ENCODE data around the gene ULK3.
A peak's percentile ranks its signal among the peaks of the same experiment; 100 is the strongest.

Gene ULK3

GRCh38 chr15:74799255-74799855 lies 43.6 kb downstream of the ULK3 start:
- no peak for DNase-seq (ENCODE audit: low read depth)

GRCh38 chr15:74798388-74799254 lies 44.3 kb downstream of the ULK3 start:
- no peak for DNase-seq (ENCODE audit: low read depth)

DNA sequence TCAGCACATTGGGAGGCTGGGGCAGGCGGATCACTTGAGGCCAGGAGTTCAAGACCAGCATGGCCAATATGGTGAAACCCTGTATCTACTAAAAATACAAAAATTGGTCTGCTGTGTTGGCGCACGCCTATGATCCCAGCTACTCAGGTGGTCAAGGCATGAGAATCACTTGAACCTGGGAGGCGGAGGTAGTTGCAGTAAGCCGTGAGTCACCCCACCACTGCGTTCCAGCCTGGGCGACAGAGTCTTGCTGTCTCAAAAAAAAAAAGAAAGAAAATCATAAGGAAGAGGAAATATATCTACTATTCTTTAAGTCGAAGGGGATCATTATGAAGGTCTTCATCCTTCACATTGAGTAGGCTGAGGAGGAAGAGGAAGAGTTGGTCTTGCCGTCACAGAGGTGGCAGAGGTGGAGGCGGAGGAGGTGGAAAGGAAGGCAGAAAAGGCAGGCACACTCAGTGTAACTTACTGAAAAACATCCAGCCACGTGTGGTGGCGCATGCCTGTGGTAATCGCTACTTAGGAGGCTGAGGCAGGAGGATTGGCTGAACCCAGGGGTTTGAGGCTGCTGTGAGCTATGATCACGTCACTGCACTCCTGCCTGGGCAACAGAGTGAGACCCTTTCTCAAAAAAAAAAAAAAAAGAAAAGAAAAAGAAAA lies 46.9 kb downstream of the ULK3 start:
- DNase-seq (ENCODE audit: low read depth) = no peak

- no peak for DNase-seq (ENCODE audit: low read depth)
Observed at GRCh38 chr15:74794970-74795349, 48.0 kb downstream of the ULK3 start.

DNA sequence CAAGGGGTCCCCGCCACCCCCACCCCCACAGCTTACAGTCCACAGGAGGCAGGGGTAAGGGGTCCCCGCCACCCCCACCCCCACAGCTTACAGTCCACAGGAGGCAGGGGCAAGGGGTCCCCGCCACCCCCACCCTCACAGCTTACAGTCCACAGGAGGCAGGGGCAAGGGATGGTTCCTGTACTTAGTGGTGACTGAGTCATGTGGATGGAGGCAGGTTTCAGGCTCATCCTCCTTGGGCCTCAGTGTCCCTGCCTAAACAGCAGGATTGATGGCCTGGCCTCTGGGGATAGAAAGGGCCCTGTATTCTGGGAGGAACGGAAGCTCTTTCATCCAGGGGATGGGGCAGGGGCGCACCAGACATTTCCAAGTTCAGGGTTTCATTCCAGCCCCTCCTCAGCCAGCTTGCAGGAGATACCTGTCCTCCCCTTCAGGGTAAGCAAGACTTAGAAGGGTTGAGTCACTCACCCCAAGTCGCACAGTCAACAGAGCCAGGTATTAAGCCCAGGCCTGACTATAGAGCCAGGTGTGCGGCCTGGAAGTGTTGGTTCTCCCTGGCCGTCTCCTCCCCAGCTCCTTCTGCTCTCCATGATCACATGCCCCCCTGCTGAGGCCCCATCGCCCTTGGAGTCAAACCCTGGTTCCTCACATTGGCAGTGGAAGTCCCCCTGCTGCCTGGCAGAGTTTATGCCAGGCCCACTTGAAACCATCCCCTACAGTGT lies 48.5 kb downstream of the ULK3 start:
- no peak for DNase-seq (ENCODE audit: low read depth)

DNA sequence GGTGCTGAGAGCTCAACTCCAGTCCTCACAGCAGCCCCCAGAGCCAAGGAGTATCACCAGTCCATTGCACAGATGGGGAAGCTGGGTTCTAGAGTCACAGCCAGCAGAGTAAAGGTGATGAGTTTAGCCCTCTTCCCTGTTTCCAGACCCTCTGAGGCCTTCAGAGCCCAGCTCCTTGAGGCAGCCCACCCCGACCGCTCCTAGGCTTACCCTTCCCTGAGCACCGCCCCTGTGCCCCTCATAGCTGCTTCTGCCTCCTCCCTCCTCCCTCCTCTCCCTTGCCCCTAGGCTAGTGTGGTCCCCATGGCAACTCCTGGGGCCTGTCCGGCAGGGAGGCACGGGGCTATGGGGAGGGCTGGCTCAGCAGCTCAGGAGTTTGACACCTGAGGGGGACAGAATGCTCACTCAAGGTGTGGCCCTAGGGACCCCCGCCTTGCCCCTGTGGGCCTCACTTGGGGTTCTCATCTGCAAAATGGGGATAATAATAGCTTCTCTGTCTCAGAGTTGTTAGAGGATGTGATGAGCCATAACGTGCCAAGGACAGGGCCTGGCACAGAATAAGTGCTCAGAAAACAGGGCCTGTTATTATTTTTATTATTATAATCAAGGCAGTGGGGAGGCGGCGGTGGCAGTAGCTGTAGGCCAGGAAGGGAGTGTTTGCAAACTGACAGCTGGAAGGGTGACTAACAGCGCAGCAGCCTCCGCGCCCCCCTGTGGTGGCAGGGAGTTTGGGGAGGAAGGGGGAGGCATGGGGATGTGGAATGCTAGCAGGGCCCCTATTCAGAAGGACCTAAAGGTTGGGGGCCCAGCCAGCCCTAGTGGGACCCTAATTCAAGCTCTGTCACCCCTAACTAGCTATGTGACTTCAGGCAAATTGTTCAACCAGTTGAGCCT lies 49.6 kb downstream of the ULK3 start:
- no peak for DNase-seq (ENCODE audit: low read depth)

GRCh38 chr15:74792227-74793016 lies 50.5 kb downstream of the ULK3 start:
- DNase-seq (ENCODE audit: low read depth) = no peak

- DNase-seq (ENCODE audit: low read depth) = no peak
Observed at GRCh38 chr15:74791667-74792066, 51.3 kb downstream of the ULK3 start.

- no peak for DNase-seq (ENCODE audit: low read depth)
Observed at GRCh38 chr15:74791007-74791406, 51.9 kb downstream of the ULK3 start.

GRCh38 chr15:74790080-74790916 lies 52.7 kb downstream of the ULK3 start:
- DNase-seq (ENCODE audit: low read depth) = no peak

GRCh38 chr15:74789741-74790079 lies 53.2 kb downstream of the ULK3 start:
- no peak for DNase-seq (ENCODE audit: low read depth)

DNA sequence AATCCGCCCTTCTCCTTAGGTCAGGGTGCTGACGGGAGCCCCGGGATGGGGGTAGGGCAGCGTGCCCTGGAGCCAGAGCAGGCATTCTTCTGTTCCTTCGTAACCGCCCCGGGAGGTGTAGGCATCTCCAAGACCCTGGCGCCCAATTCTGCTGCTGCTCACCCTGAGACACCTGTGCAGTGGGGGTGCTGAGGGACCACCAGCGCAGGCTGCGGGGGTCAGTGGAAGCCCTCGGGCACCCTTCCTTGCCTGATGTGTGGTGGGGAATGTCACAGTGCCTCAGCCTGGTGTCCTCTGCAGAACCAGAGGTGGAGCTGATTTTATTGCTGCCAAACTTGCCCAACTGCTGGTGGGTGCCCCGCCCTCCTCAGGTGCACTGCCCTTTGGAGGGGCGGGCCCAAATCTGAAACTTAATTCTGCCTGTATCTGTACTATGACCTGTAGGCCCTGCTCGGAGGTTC lies 53.8 kb downstream of the ULK3 start:
- DNase-seq (ENCODE audit: low read depth) = no peak

DNA sequence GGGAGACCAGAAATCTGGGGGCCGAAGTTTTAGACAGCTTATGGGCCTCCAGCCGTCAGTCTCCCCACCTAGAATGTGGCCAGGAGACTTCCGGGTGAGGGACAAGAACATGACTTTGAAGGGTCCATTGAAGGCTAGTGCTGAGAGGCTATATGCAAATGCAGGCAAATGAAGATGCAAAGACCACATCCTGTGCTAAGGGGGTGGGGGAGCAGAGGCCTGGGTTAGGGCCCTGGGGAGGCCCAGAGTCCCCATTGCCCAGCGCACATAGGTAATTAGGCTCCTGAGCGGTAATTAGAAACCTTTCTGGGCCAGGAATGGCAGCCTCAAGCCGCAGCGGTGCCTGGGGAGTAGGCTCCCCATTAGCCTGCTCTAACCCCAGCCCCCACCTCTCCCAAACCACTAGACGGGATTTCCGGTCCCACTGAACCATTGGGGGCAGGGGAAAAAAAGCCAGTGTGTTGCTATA lies 54.2 kb downstream of the ULK3 start:
- DNase-seq (ENCODE audit: low read depth) = no peak

DNA sequence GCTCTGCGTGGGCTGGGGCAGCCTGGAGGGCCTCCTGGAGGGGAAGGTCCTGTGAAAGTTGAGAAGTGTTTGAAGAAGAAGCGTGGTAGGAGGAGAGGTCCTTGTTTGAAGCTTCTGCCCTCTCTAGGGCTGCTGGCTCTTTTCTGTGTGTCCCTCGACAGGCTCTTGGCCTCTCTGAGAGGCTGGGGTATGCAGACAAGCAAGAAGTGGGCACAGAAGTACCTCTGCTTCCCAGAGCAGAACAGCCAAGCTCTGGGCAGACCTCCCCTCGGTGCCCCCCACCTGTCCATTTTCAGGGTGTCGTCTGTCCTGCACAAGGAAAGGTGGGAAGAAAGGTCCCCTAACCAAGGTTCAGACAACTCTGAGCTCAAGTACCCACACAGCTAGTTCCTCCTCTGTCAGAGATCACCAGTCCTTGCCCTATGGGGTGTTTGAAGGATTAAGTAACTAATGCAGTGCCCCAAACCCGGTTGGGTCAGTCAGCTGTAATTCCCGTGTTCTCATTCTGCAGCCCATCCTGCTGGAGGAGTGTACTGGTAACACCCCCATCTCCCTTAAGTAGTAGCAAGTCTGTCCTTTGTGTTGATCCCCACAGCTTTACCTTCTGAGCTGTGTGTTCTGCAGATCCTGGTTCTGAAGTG lies 54.8 kb downstream of the ULK3 start:
- no peak for DNase-seq (ENCODE audit: low read depth)

DNA sequence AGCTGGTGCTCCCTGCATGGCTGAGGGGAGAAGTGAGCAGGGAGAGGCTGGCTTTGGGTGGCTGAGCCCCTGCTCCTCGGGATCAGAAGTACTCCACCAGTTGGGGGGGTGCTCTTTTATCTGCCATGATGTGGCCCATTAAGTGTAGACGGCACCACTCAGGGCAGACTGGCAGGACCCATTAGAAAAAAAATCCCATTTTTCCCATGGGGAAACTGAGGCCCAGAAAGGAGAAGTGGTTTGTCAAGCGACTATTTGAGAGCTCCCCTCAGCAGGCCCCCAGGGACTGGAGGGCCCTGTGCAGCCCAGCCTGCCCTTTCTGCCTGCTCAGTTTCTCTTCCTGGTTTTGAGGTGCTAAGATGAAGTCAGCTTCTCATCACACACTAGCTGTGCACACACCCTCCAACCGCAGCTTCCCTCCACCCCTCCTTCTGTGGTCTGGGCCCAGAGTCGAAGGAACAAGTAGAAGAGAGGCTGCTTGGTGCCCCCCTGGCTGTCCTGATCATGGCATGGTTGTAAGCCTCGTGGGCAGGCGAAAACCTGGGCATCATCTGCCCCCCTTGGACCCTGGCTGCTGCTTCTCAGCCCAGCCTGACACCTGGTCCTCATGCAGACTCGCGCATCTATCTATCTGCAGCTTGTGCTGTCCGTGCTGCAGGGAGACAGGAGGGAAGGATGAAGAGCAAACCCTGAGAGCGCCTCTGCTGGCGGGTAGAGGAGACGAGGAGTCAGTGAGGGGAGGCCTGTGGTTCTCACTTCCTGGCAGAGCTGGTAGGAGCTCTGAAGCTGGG lies 55.5 kb downstream of the ULK3 start:
- DNase-seq (ENCODE audit: low read depth) = peak; percentile 64

DNA sequence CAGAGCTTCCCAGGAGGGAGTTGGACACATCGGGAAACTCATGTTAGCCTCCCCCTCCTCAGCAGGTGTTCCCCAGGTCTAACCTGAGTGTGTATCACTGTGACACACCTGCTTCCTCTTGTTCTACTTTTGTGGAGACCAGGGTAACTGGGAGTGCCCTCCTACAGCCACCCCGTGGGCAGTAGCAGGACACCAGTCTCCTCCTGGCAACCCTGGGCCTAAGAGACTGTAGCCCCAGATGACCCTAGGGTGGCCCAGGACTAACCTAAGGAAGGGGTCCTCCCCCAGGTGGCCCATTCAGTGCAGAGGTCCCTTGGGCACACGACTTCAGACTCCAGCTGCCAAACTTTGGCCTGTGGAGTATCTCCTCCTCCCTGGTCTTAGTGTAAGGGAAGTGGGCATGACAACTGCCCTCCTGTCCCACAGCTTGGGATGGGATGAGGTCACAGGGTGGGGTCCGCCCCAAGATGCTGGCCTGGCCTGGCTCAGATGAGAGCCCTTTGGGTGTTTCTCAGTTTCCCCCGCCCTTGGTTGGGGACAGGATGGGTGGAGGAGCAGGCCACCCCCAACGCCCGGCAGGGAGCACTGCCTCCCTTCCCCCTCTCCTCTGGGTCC lies 56.3 kb downstream of the ULK3 start:
- no peak for DNase-seq (ENCODE audit: low read depth)

Data from stimulated activated CD8-positive, alpha-beta memory T cell treated with anti-CD3 and anti-CD28 coated beads, Interleukin-15, amount 100 ng/mL, for 24 hours (primary cell).